Measurements from ENCODE around the gene SPNS2. TPM values are rescaled to one million over a fixed set of nuclear protein-coding genes. Genes with fewer than 3 reads are reported as not detected.

SPNS2 gene
- total RNA-seq, 1 experiment from 2014 or later, result 1.6 TPM

DNA sequence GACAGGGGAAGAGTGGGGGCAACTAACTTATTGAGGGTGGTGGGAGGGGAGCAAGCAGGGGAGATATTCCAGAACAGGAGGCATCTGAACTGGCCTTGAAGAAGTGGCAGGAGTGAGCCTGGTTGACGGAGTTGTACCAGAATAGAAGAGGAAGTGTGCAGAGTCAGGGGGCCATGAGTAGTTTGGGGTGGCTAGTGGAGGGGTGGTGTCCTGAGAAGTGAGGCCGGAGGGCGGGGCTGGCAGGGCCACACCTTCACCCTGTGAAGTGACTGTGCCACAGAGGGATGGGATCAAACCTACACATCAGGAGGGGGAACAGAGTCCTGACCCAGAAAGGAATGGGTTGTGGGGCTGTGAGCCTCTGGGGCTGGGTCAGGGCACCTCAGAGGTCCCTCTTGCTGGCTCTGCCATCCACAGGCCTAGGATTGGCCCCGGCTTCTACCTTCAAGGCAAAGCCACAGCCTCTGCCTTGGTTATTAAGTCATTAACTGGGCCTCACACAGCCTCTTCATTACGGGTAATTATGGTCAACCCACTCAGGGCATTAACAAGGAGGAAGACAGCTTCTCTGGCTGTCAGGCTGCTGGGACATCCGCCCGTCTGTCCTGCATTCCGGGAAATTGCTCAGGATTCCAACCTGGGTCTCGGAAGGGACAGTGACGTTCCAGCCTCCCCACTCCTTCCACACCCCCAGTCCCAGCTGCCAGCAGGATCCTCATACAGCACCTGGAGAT, 12.7 kb downstream of the SPNS2 start:
- ChIA-PET RAD21 (ENCODE audit: low non-redundant PET in 1 of 2, low total read pairs in 2 of 2, uncharacterized antibody in 2 of 2, unreplicated experiment in 2 of 2) (no interaction called here), CTCF (no interaction called here), POLR2A (no interaction called here)
- no peak overlapping the region for H3K4me2 ChIP-seq (ENCODE audit: low read length)
- H3K9me2 ChIP-seq (ENCODE audit: insufficient read depth), result no peaks in the 10 kb centered on the region
- H3K4me3 ChIP-seq (replicated peaks in 1 of 2; ENCODE audit: low read depth in 1 of 2, low read length in 2 of 2), result no peak overlapping the region
- TF ChIP-seq EZH2phosphoT487 (IDR thresholded peaks at IDR 0.05; ENCODE audit: borderline replicate concordance) (no peak), YY1 (IDR thresholded peaks at IDR 0.05; ENCODE audit: extremely low read depth, insufficient replicate concordance, low read depth, low read length) (no peak), EZH2 (IDR thresholded peaks at IDR 0.05) (no peak), POLR2AphosphoS5 (IDR thresholded peaks at IDR 0.05; ENCODE audit: low read depth, low read length) (no peak), SIN3A (IDR thresholded peaks at IDR 0.05; ENCODE audit: low read depth) (no peak), ELF1 (IDR thresholded peaks at IDR 0.05; ENCODE audit: borderline replicate concordance, low read depth) (no peak)
- TF ChIP-seq, protein P1, sequence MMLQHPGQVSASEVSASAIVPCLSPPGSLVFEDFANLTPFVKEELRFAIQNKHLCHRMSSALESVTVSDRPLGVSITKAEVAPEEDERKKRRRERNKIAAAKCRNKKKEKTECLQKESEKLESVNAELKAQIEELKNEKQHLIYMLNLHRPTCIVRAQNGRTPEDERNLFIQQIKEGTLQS (IDR thresholded peaks at IDR 0.05), result no peak
- H3K27ac ChIP-seq (ENCODE audit: low read depth, low read length), result no peak overlapping the region
- H3K27me3 ChIP-seq (ENCODE audit: insufficient read depth, low read length), result no peaks in the 10 kb centered on the region
- H3K9me3 ChIP-seq (ENCODE audit: control insufficient read depth in 1 of 2, insufficient read depth in 1 of 2, low read depth in 1 of 2, low read length in 2 of 2), result no peaks in the 10 kb centered on the region
- intact Hi-C loops (cut with micrococcal nuclease), result no loop called here
- H4K20me1 ChIP-seq (ENCODE audit: insufficient read depth), result no peaks in the 10 kb centered on the region
- no peak for DNase-seq (ENCODE audit: low read depth, low spot score)
- no peak overlapping the region for H2AFZ ChIP-seq (ENCODE audit: low read depth, low read length, poor library complexity, severe bottlenecking)
- H3K36me3 ChIP-seq (ENCODE audit: control insufficient read depth in 1 of 2, insufficient read depth in 2 of 2, low read length in 2 of 2), result no peaks in the 10 kb centered on the region
- H3K79me2 ChIP-seq (ENCODE audit: insufficient read depth, low read length), result no peaks in the 10 kb centered on the region
- no peak overlapping the region for H3K9ac ChIP-seq (ENCODE audit: low read length)
- ATAC-seq, result no peak
- BruUV-seq (replicated peaks), result no TSS peak
- peaks cover 21 to 31% of the 10 kb centered on the region in 2 experiments for H3K4me1 ChIP-seq (ENCODE audit: control insufficient read depth in 1 of 2, insufficient read depth in 2 of 2, low read length in 2 of 2)

DNA sequence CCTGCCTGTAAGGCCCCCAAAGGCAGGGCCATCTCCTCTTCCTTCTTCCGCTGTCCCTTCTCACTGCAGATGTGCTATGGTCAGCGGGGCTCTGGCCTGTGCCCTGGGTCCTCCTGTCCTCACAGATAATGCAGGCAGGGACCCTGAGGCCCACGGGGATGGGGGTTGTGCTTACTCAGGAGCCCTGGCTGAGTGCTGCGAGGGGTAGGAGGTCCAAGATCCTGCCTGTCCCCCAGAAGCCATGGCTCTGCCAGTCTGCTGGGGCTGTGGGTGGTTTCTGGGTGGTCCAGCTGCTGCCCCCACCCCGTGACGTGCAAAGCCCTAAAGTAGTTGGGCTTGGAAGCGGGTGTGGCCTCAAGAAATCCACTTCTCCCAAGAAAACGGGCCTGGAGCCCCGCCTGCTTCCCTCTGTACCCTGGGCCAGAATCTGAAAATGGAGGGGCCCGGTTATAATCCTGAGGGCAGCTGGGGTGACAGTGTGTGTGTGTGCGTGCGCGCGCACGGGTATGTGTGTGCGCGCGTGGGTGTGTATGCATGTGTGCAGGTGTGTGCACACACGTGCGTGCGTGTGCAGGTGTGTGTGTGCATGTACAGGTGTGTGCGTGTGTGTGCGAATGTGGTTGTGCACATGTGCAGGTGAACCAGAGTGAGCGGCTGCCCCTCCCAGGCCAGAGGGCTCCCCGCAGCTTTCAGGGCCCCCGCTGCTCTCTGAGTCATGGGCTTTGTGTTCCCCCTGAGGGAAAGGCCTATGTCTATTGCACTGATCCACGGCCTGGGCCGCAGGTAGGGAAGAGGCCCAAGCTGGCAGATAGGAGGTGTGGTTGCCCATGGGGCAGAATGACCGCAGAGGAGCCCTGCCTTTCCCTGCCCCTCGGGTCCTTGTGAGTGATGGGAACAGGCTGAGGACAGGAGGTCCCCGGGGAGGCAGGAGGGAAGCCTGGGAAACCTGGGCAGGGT, 13.8 kb downstream of the SPNS2 start:
- H3K79me2 ChIP-seq (ENCODE audit: insufficient read depth, low read length), result no peaks in the 10 kb centered on the region
- ChIA-PET CTCF (no interaction called here), POLR2A (no interaction called here), RAD21 (ENCODE audit: low non-redundant PET in 1 of 2, low total read pairs in 2 of 2, uncharacterized antibody in 2 of 2, unreplicated experiment in 2 of 2) (no interaction called here)
- peaks cover 21 to 31% of the 10 kb centered on the region in 2 experiments for H3K4me1 ChIP-seq (ENCODE audit: control insufficient read depth in 1 of 2, insufficient read depth in 2 of 2, low read length in 2 of 2)
- no peak overlapping the region for H3K9ac ChIP-seq (ENCODE audit: low read length)
- DNase-seq (ENCODE audit: low read depth, low spot score) (no peak), ATAC-seq (no peak)
- H3K27me3 ChIP-seq (ENCODE audit: insufficient read depth, low read length), result no peaks in the 10 kb centered on the region
- H3K4me3 ChIP-seq (replicated peaks in 1 of 2; ENCODE audit: low read depth in 1 of 2, low read length in 2 of 2), result no peak overlapping the region
- no peaks in the 10 kb centered on the region for H4K20me1 ChIP-seq (ENCODE audit: insufficient read depth)
- intact Hi-C loops (cut with micrococcal nuclease), result no loop called here
- no peaks in the 10 kb centered on the region for H3K9me3 ChIP-seq (ENCODE audit: control insufficient read depth in 1 of 2, insufficient read depth in 1 of 2, low read depth in 1 of 2, low read length in 2 of 2)
- no peak overlapping the region for H2AFZ ChIP-seq (ENCODE audit: low read depth, low read length, poor library complexity, severe bottlenecking)
- H3K36me3 ChIP-seq (ENCODE audit: control insufficient read depth in 1 of 2, insufficient read depth in 2 of 2, low read length in 2 of 2), result no peaks in the 10 kb centered on the region
- no peak overlapping the region for H3K4me2 ChIP-seq (ENCODE audit: low read length)
- H3K9me2 ChIP-seq (ENCODE audit: insufficient read depth), result no peaks in the 10 kb centered on the region
- H3K27ac ChIP-seq (ENCODE audit: low read depth, low read length), result no peak overlapping the region
- no TSS peak for BruUV-seq (replicated peaks)
- TF ChIP-seq FOSL1 (IDR thresholded peaks at IDR 0.05; ENCODE audit: low read depth), result no peak
- no peak for TF ChIP-seq TCF7L2 (IDR thresholded peaks at IDR 0.05; ENCODE audit: borderline replicate concordance, extremely low read depth, insufficient read depth, insufficient read length)
- TF ChIP-seq, protein P2, sequence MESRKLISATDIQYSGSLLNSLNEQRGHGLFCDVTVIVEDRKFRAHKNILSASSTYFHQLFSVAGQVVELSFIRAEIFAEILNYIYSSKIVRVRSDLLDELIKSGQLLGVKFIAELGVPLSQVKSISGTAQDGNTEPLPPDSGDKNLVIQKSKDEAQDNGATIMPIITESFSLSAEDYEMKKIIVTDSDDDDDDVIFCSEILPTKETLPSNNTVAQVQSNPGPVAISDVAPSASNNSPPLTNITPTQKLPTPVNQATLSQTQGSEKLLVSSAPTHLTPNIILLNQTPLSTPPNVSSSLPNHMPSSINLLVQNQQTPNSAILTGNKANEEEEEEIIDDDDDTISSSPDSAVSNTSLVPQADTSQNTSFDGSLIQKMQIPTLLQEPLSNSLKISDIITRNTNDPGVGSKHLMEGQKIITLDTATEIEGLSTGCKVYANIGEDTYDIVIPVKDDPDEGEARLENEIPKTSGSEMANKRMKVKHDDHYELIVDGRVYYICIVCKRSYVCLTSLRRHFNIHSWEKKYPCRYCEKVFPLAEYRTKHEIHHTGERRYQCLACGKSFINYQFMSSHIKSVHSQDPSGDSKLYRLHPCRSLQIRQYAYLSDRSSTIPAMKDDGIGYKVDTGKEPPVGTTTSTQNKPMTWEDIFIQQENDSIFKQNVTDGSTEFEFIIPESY (IDR thresholded peaks at IDR 0.05; ENCODE audit: extremely low read depth, insufficient replicate concordance, low read length), result no peak
- TF ChIP-seq, protein P1 (IDR thresholded peaks at IDR 0.05), result no peak
- TF ChIP-seq POLR2AphosphoS5 (IDR thresholded peaks at IDR 0.05; ENCODE audit: low read depth, low read length), result no peak
- TF ChIP-seq CEBPB (IDR thresholded peaks at IDR 0.05; ENCODE audit: low read depth), result no peak
- no peak for TF ChIP-seq SRF (IDR thresholded peaks at IDR 0.05; ENCODE audit: low read depth)
- TF ChIP-seq SP1 (IDR thresholded peaks at IDR 0.05; ENCODE audit: low read depth), result no peak
- TF ChIP-seq EZH2phosphoT487 (IDR thresholded peaks at IDR 0.05; ENCODE audit: borderline replicate concordance), result no peak

Data from HCT116 (cell line).